ENCODE data around the gene HOXA6. TPM values are rescaled to one million over a fixed set of nuclear protein-coding genes. Genes with fewer than 3 reads are reported as not detected.

The HOXA6 gene
- total and polyA plus RNA-seq, 10 of the 15 experiments (the other 5 are each of a cell fraction or from before 2014, with no cell fraction given), result 0.08 TPM; not detected in 9

DNA sequence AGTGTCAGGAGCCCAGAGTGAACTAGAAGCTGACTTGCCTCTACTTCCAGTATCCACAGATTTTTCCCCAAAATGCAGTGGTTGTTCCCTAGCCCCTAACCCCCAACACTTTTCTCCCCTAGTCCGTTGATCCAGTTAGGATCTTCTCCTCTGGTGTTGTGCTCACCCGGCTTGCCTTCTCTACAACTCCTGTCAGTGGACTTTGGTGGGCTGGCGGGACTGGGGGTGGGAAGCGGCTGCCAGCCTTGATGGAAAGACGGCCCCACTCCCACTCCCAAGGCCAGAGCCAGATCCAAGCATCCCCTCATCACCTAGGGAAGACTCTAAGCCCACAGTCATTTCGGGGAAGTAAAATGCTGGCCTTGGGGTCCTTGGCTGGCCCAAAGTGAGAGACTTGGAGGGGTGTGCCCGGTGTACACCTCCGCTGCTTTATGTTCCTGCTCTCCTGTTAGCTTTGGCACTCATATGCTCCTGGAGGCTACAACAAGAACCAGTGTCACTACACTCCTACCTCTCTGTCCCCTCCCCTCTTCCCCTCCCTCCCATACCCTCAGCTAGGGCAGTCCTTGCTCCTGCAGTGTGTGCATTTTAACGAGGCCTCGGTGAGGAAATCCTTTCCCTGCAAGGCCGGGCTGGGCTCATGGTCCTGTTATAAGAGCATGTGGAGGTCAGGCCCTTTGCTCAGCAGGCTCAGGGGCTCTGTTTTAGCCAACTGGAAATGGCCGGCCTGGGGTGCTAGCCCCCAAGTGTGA, 27.5 kb upstream of the HOXA6 start:
- Histone ChIP-seq H3K27ac (ENCODE audit: control insufficient read depth, insufficient read depth) (no peak overlapping the region), H2AFZ (ENCODE audit: control insufficient read depth, low read depth, low read length) (no peak overlapping the region), H4K20me1 (ENCODE audit: control insufficient read depth, insufficient read depth) (no peaks in the 10 kb centered on the region), H3K4me2 (ENCODE audit: control insufficient read depth, insufficient read depth) (no peak overlapping the region), H3K27me3 (replicated peaks in 1 of 2; ENCODE audit: control insufficient read depth in 2 of 2, insufficient read depth in 2 of 2, low read length in 1 of 2) (peaks cover 15 to 23% of the 10 kb centered on the region in 2 experiments), H3K36me3 (ENCODE audit: control insufficient read depth in 2 of 2, insufficient read depth in 2 of 2, low read length in 1 of 2) (no peaks in the 10 kb centered on the region), H3K4me1 (ENCODE audit: control insufficient read depth, insufficient read depth, low read length) (no peaks in the 10 kb centered on the region), H3K79me2 (ENCODE audit: control insufficient read depth, insufficient read depth, low read length) (no peaks in the 10 kb centered on the region), H3K9ac (ENCODE audit: control insufficient read depth, insufficient read depth, low read length) (no peak overlapping the region), H3K9me3 (replicated peaks; ENCODE audit: control insufficient read depth, insufficient read depth, low read length) (no peaks in the 10 kb centered on the region; the same call in 2 of the 3 replicates), H3K4me3 (no peak overlapping the region)
- DNase-seq (ENCODE audit: low read depth, low spot score) (no peak), ATAC-seq (no peak), FAIRE-seq (no peak)
- 64% methylated on average over 12 of the region's 12 CpGs for WGBS (ENCODE audit: insufficient coverage, insufficient replicate concordance, low lambda C conversion rate, missing lambda C conversion rate)
- intact Hi-C loops (cut with micrococcal nuclease; ENCODE audit: unreplicated experiment) (no loop called here), in situ Hi-C loops (cut with MboI) (loop anchor here (25.0 kb wide), 1 partner anchor 1088 kb away; no protein-coding TSS in a partner anchor)
- RAD21 ChIA-PET (ENCODE audit: unreplicated experiment), result no interaction called here
- TF ChIP-seq SRF (IDR thresholded peaks at IDR 0.05; ENCODE audit: low read depth in 2 of 2, low read length in 2 of 2), result no peak
- TF ChIP-seq RFX5 (IDR thresholded peaks at IDR 0.05; ENCODE audit: low read depth, low read length), result no peak
- TF ChIP-seq RCOR1 (conservative IDR thresholded peaks at IDR 0.05; ENCODE audit: low read depth, low read length), result no peak
- TF ChIP-seq WRNIP1 (IDR thresholded peaks at IDR 0.05; ENCODE audit: borderline replicate concordance, low read depth, low read length), result no peak
- no peak for TF ChIP-seq ZBED1 (IDR thresholded peaks at IDR 0.05; ENCODE audit: borderline replicate concordance)
- TF ChIP-seq SMARCA5 (IDR thresholded peaks at IDR 0.05), result no peak
- TF ChIP-seq, protein P1, sequence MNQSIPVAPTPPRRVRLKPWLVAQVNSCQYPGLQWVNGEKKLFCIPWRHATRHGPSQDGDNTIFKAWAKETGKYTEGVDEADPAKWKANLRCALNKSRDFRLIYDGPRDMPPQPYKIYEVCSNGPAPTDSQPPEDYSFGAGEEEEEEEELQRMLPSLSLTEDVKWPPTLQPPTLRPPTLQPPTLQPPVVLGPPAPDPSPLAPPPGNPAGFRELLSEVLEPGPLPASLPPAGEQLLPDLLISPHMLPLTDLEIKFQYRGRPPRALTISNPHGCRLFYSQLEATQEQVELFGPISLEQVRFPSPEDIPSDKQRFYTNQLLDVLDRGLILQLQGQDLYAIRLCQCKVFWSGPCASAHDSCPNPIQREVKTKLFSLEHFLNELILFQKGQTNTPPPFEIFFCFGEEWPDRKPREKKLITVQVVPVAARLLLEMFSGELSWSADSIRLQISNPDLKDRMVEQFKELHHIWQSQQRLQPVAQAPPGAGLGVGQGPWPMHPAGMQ (IDR thresholded peaks at IDR 0.05; ENCODE audit: borderline replicate concordance), result no peak
- BruUV-seq (replicated peaks), result no TSS peak
- SMC1A ChIA-PET (ENCODE audit: uncharacterized antibody, unreplicated experiment), result no interaction called here
- CTCF ChIA-PET, result no interaction called here
- POLR2A ChIA-PET, result no interaction called here

Measured in GM12878 (cell line).